SU-DHL-6 (cell line): ENCODE measurements around the gene CNOT8.

Source experiments
- H2AFZ ChIP-seq: fragments of 200-600 bp; sonication (generic); 2 replicates; pipeline ENCODE4 v1.6.1; 2014; ENCODE audit warnings: low read depth, mild to moderate bottlenecking, moderate library complexity, mixed read lengths, antibody characterized with exemption, low read length; ENCODE audit not compliant: severe bottlenecking
- H3F3A ChIP-seq: fragments of 200-600 bp; shearing (Covaris generic); 2 replicates; pipeline ENCODE4 v1.6.0; 2016; ENCODE audit warnings: antibody characterized with exemption, mild to moderate bottlenecking; ENCODE audit not compliant: insufficient read depth
- H3K27ac ChIP-seq: fragments of 200-600 bp; sonication (generic); 2 replicates; pipeline ENCODE4 v1.5.1; 2016; ENCODE audit warnings: low read depth, mild to moderate bottlenecking, low read length, moderate library complexity, mixed read lengths
- H3K27me3 ChIP-seq: fragments of 200-600 bp; sonication (generic), shearing (Covaris generic); 2 replicates; pipeline ENCODE4 v1.6.0; 2014; ENCODE audit warnings: mild to moderate bottlenecking, low read length
- H3K36me3 ChIP-seq: fragments of 200-600 bp; sonication (generic); 2 replicates; pipeline ENCODE4 v1.6.1; 2014; ENCODE audit warnings: mild to moderate bottlenecking, low read length, mixed read lengths
- H3K4me2 ChIP-seq: fragments of 300-600, 200-600 bp; shearing (Covaris generic), sonication (generic); 2 replicates; pipeline ENCODE4 v1.6.0; 2014; ENCODE audit warnings: low read length, low read depth, mild to moderate bottlenecking; ENCODE audit not compliant: poor library complexity, severe bottlenecking
- H3K4me3 ChIP-seq: fragments of 200-600 bp; sonication (generic); 2 replicates; pipeline ENCODE4 v1.5.1; 2014; ENCODE audit warnings: antibody characterized with exemption, low read length, mild to moderate bottlenecking, mixed read lengths; ENCODE audit not compliant: insufficient read depth, poor library complexity, severe bottlenecking
- H3K79me2 ChIP-seq: fragments of 200-600 bp; sonication (generic); 2 replicates; pipeline ENCODE4 v1.6.1; 2014; ENCODE audit warnings: mild to moderate bottlenecking, low read length, moderate library complexity; ENCODE audit not compliant: insufficient read depth
- H3K9ac ChIP-seq: fragments of 200-600 bp; sonication (generic); 2 replicates; pipeline ENCODE4 v1.7.0; 2014; ENCODE audit warnings: mild to moderate bottlenecking, low read length
- H3K9me2 ChIP-seq: fragments of 200-600 bp; sonication (generic); replicated peaks from 2 replicates; pipeline ENCODE4 v1.6.1; 2014; ENCODE audit warnings: low read length; ENCODE audit not compliant: insufficient read depth
- H3K9me3 ChIP-seq: fragments of 200-600 bp; sonication (generic); 2 replicates; pipeline ENCODE4 v1.6.1; 2014; ENCODE audit warnings: low read length, mixed read lengths; ENCODE audit not compliant: insufficient read depth
- H4K20me1 ChIP-seq: fragments of 200-600 bp; sonication (generic); 2 replicates; pipeline ENCODE4 v1.6.1; 2014; ENCODE audit warnings: low read depth, mild to moderate bottlenecking, antibody characterized with exemption, low read length, moderate library complexity, mixed read lengths
- CTCF ChIP-seq: fragments of 200-600 bp; sonication (generic); IDR thresholded peaks from one replicate; pipeline ENCODE4 v1.5.1; 2017; ENCODE audit warnings: antibody characterized with exemption, mild to moderate bottlenecking, low read length, moderate library complexity; ENCODE audit not compliant: insufficient read depth, poor library complexity, severe bottlenecking
- EZH2phosphoT487 ChIP-seq: fragments of 200-600 bp; sonication (generic), shearing (Covaris generic); conservative IDR thresholded peaks from 2 replicates; pipeline ENCODE4 v1.6.1; 2018; ENCODE audit warnings: mild to moderate bottlenecking, antibody characterized with exemption, low read length, moderate library complexity, mixed read lengths

Gene CNOT8

GRCh38 chr5:154840435-154841272 is 17.8 kb upstream of the CNOT8 start:
- no peak overlapping the region for H3K4me3 ChIP-seq
- no peaks in the 10 kb centered on the region for H3K9me3 ChIP-seq
- no peaks in the 10 kb centered on the region for H3K36me3 ChIP-seq
- H2AFZ ChIP-seq: no peak overlapping the region
- H3K27me3 ChIP-seq: no peaks in the 10 kb centered on the region
- H3K79me2 ChIP-seq: no peaks in the 10 kb centered on the region
- no peak overlapping the region for H3K9ac ChIP-seq
- H3F3A ChIP-seq: no peaks in the 10 kb centered on the region
- H3K9me2 ChIP-seq: no peaks in the 10 kb centered on the region
- no peaks in the 10 kb centered on the region for H4K20me1 ChIP-seq
- no peak overlapping the region for H3K4me2 ChIP-seq
- no peak for TF ChIP-seq EZH2phosphoT487
- no peak for TF ChIP-seq CTCF
- H3K27ac ChIP-seq: no peak overlapping the region

DNA sequence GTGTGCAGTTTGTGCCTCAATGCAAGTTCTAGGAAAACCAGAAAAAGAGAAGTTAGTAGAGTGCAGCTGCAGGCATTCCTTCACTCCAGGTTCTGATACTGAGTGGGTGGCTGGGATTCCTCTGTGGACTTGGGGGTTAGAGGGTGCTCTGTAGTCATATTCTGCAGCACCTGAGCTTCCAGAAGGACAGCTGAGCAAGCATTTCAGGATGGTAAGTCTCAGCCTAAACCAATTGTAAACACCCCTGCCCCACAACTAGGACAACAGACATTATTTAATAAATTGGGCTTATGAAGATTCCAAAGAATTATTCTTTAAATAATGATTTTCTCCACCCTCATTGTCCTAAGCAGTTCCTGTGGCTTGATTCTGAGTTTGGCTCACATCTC is 17.2 kb upstream of the CNOT8 start:
- Histone ChIP-seq H3K4me3 (no peak overlapping the region), H3K27ac (no peak overlapping the region), H4K20me1 (no peaks in the 10 kb centered on the region), H3K36me3 (no peaks in the 10 kb centered on the region), H3K9me2 (no peaks in the 10 kb centered on the region), H3K4me2 (no peak overlapping the region), H3K9ac (no peak overlapping the region), H3K9me3 (no peaks in the 10 kb centered on the region), H3K79me2 (no peaks in the 10 kb centered on the region), H2AFZ (no peak overlapping the region), H3K27me3 (no peaks in the 10 kb centered on the region), H3F3A (no peaks in the 10 kb centered on the region)
- TF ChIP-seq CTCF (no peak), EZH2phosphoT487 (no peak)

- Histone ChIP-seq H3K4me3 (no peak overlapping the region), H3K27me3 (no peaks in the 10 kb centered on the region), H3F3A (no peaks in the 10 kb centered on the region), H3K9me3 (no peaks in the 10 kb centered on the region), H3K36me3 (no peaks in the 10 kb centered on the region), H3K9ac (no peak overlapping the region), H3K9me2 (no peaks in the 10 kb centered on the region), H2AFZ (no peak overlapping the region), H3K27ac (no peak overlapping the region), H3K4me2 (no peak overlapping the region), H3K79me2 (no peaks in the 10 kb centered on the region), H4K20me1 (no peaks in the 10 kb centered on the region)
- TF ChIP-seq CTCF (no peak), EZH2phosphoT487 (no peak)
These were observed 15.5 kb upstream of the CNOT8 start for GRCh38 chr5:154842689-154843530.
